ENCODE data around the gene LIPI. TPM values are rescaled to one million over a fixed set of nuclear protein-coding genes. Genes with fewer than 3 reads are reported as not detected.
"Not testable (repeated sequence)": the region's sequence is repeated elsewhere in the genome, so short reads cannot be mapped to it uniquely, and the experiment has no call there.

LIPI gene
- total RNA-seq, 1 experiment from 2014 or later = not detected

DNA sequence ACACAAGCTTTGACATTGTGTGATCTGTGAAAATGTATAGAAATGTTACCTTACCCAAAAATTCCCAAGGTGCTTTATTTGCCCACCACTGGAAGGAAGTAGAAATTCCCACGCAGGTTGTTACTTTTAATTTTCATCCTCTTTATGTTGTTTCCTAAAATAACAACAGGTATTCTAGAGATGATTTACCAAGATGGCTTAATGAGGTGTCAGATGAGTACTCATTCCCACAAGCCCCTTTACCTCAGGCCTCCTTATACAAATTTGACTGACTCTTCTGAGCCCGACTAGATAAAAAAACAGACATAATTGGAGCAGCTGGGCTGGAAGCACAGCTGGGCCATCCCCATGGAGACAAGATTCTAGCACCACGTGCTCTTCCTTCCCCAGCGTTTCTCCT is 114.6 kb downstream of the LIPI start:
- no peaks in the 10 kb centered on the region for H3K9me3 ChIP-seq (replicated peaks)
- H3K27ac ChIP-seq = no peak overlapping the region
- no peak for DNase-seq
- H3K4me3 ChIP-seq = no peak overlapping the region
- peaks cover 9% of the 10 kb centered on the region for H3K36me3 ChIP-seq
- H3K27me3 ChIP-seq = no peaks in the 10 kb centered on the region
- no peaks in the 10 kb centered on the region for H3K4me1 ChIP-seq

DNA sequence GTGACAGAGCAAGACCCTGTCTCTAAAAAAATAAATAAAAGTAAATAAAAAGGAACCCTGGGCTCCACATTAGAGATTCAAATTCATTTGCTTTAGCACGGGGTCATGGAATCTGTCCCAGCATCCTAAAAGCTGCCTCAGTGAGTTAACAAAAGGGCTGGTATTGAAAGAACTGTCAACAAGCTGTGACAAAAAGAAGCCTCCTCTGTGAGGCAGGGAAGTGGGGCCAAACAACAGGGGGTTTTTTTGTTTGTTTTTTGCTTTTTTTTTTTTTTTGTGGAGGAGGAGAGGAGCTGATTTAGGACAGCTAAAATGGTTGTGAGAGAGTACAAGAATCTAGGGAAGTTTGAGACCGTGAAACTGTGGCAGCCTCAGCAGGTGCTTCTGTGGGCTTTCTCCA is 115.7 kb downstream of the LIPI start:
- H3K36me3 ChIP-seq = peaks cover 9% of the 10 kb centered on the region
- DNase-seq = no peak

DNA sequence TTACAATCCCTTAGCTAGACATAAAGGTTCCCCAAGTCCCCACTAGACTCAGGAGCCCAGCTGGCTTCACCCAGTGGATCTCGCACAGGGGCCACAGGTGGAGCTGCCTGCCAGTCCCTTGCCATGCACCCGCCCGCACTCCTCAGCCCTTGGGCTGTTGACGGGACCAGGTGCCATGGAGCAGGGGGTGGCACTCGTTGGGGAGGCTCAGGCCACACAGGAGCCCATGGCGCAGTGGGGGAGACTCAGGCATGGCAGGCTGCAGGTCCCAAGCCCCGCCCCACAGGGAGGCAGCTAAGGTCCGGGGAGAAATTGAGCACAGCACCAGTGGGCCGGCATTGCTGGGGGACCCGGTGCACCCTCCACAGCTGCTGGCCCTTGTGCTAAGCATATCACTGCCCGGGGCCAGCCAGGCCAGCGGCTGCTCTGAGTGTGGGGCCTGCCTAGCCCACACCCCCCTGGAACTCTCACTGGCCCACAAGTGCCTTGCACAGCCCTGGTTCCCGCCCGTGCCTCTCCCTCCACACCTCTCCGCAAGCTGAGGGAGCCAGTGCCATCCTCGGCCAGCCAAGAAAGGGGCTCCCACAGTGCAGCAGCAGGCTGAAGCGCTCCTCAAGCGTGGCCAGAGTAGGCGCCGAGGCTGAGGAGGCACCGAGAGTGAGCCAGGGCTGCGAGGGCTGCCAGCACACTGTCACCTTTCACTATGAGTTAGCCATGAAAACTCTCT is 117.8 kb downstream of the LIPI start:
- Histone ChIP-seq H3K4me1 (no peaks in the 10 kb centered on the region), H3K4me3 (no peak overlapping the region), H3K9me3 (replicated peaks) (no peaks in the 10 kb centered on the region), H3K36me3 (peaks cover 6% of the 10 kb centered on the region), H3K27me3 (no peaks in the 10 kb centered on the region), H3K27ac (no peak overlapping the region)
- no peak for DNase-seq

More for the DNA sequence above, 115.7 kb downstream of the LIPI start:
- Histone ChIP-seq H3K27me3 (no peaks in the 10 kb centered on the region), H3K4me3 (no peak overlapping the region), H3K27ac (no peak overlapping the region), H3K4me1 (no peaks in the 10 kb centered on the region), H3K9me3 (replicated peaks) (no peaks in the 10 kb centered on the region)

DNA sequence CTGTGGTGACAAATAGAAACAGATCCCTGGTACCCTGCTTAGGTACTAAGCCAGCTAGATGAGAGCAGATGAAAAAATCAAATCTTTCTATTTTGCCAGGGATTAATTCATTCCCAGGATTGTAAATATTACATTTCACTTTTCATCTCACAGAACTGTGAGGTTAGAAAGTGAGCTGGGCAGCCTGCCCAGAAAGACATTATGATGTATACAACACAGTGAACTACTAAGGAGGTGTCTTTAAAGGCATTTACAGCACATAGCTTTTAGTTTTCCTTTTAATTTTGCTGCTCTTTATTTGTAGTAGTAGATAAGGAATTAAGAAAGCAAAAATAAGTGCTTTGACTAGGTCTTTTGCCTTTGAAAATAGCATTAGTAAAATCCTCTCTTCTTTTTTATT is 120.6 kb downstream of the LIPI start:
- H3K27me3 ChIP-seq; H3K4me1 ChIP-seq; H3K36me3 ChIP-seq; H3K4me3 ChIP-seq; H3K27ac ChIP-seq; H3K9me3 ChIP-seq (replicated peaks): not testable (repeated sequence)
- peak in 1 of 2 experiments; percentile 18 for DNase-seq

DNA sequence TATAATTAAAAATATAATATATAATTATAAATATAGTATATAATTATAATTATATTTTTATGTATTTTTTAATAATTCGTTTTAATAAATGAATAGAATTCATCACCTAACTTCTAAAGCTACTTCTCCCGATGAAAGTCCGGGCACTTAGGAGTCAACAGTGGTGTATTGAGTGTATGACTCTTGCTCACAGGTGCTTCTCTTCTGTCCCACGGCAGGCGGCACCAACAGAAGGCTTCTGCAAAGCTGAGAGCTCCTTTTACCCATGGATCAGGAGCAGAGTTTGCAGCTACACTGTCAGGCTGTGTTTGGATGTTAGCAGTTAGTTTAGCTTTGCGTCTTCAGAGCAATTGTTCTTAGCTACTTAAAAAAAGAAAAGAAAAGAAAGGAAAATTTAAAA is 122.4 kb downstream of the LIPI start:
- Histone ChIP-seq H3K27ac (no peak overlapping the region), H3K4me1 (no peaks in the 10 kb centered on the region), H3K27me3 (no peaks in the 10 kb centered on the region), H3K9me3 (replicated peaks) (no peaks in the 10 kb centered on the region; the same call in 1 of the 2 replicates), H3K4me3 (no peak overlapping the region), H3K36me3 (peaks cover 24% of the 10 kb centered on the region; the same call in 1 of the 2 replicates)
- DNase-seq = no peak

DNA sequence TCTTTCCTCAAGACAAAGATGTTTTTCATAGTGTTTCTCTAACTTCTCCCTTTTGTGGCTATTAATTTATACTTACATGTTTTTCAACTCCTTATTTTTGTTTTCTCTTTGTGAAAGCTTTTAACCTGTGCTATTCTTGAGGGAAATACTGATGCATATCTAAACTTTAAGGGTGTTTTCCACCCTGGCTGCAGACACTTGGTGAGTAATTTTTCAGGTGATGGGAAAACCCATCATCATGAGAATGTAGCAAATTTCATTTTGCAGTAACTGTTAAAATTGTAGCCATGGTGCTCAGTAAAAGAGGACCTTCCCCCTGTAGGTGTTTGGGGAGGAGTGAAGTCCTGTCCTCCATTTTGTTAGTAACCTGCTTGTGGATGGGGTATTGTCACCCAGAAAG is 124.2 kb downstream of the LIPI start:
- Histone ChIP-seq H3K4me1 (no peaks in the 10 kb centered on the region), H3K27me3 (no peaks in the 10 kb centered on the region), H3K4me3 (no peak overlapping the region), H3K27ac (no peak overlapping the region), H3K9me3 (replicated peaks) (no peaks in the 10 kb centered on the region; the same call in 1 of the 2 replicates), H3K36me3 (peaks cover 24% of the 10 kb centered on the region; the same call in 1 of the 2 replicates)
- no peak for DNase-seq

DNA sequence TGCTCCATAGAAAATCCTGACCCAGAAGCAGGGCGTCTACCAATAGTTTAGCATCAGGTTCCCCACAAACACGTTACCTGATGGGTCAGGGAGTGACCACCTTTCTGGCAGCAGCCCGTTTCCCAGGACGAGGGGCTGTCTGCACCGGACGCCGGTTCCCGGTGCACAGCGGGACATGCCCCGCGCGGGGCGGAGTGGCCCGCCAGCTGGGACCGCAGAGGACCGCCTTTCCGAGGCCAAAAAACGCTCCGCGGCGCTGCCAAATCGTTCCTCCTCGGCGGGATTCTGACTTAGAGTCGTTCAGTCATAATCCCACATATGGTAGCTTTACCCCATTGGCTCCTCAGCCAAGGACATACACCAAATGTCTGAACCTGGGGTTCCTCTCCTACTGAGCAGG is 126.1 kb downstream of the LIPI start:
- DNase-seq = no peak
- Histone ChIP-seq H3K9me3 (replicated peaks) (no peaks in the 10 kb centered on the region; the same call in 1 of the 2 replicates), H3K27ac (no peak overlapping the region), H3K4me1 (no peaks in the 10 kb centered on the region), H3K27me3 (no peaks in the 10 kb centered on the region), H3K36me3 (peaks cover 24% of the 10 kb centered on the region; the same call in 1 of the 2 replicates), H3K4me3 (no peak overlapping the region)

DNA sequence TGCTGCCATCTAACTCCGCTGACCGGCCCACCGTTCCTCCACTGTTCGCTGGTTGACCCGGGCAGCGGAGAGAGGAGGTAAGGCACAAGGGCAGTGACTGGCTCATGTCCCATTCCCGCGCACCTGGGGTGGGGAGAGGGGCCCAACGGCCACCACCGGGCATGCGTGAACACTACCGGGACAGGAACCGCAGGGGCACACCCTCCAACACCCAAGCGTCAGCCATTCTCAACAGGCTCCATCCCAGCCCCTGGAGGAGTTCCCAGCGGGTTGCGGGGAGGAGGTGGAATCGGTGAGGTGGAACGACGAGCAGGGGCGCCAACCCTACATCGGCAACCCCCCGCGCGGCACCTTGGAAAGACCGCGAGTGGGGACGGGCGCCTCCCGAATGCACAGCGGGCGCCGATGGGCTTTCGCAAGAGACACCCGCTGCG is 126.7 kb downstream of the LIPI start:
- no peak for DNase-seq
- no peak overlapping the region for H3K27ac ChIP-seq
- no peaks in the 10 kb centered on the region; the same call in 1 of the 2 replicates for H3K9me3 ChIP-seq (replicated peaks)
- peaks cover 24% of the 10 kb centered on the region; the same call in 1 of the 2 replicates for H3K36me3 ChIP-seq
- H3K27me3 ChIP-seq = no peaks in the 10 kb centered on the region
- H3K4me3 ChIP-seq = no peak overlapping the region
- no peaks in the 10 kb centered on the region for H3K4me1 ChIP-seq

DNA sequence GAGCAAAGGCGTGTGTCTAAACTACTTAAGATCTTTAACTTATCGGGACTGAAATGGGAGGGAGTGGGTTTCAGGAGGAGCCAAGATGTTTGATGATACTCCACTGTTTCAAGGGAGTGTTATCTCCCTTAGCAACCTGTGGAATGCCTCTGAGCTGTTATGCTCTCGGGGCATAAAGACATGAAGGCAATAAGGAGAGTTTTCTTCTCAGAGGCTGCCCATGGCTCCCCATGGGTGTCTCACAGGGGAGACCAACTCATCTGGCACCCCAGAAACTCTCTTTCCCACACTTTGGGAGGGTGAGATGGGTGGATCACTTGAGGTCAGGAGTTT is 130.0 kb downstream of the LIPI start:
- H3K4me1 ChIP-seq = no peaks in the 10 kb centered on the region
- no peak overlapping the region for H3K27ac ChIP-seq
- no peaks in the 10 kb centered on the region for H3K27me3 ChIP-seq
- H3K36me3 ChIP-seq = peaks cover 24% of the 10 kb centered on the region; the same call in 1 of the 2 replicates
- DNase-seq = no peak
- no peaks in the 10 kb centered on the region; the same call in 1 of the 2 replicates for H3K9me3 ChIP-seq (replicated peaks)
- H3K4me3 ChIP-seq = no peak overlapping the region

DNA sequence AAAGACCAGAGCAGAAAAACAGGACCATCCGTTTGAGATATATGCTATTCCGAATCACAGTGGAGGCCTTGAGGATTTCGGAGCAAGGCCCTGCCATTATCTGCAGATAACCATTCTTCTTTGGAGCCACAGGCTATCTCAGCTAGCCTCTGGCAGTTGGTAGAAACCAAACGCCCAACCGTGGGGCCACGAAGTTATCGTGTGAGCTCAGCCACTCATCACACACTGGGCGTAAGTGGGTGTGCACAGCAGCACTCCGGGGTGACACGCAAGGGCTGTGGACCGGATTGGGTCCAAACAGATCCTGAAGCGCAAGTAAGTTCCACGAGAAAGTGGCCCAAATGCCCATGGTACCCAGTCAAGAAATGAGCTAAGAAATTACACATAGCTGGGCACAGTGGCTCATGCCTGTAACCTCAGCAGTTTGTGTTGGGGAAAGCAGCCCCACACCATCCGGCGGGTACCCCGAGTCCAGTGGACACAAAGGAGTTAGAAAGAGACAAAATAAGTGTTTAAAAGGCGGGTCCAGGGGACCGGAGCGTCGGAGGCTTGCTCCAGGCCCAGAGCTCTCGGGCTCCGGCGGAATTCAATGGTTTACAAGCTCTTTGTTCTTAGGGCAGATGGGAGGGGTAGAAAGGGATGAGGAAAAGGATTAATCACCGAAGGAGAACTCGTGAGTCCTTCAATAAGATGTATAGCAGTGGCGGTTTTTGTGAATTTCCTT is 130.6 kb downstream of the LIPI start:
- peaks cover 25% of the 10 kb centered on the region; the same call in 1 of the 2 replicates for H3K36me3 ChIP-seq
- H3K27ac ChIP-seq = no peak overlapping the region
- no peaks in the 10 kb centered on the region for H3K27me3 ChIP-seq
- no peak for DNase-seq
- no peaks in the 10 kb centered on the region for H3K4me1 ChIP-seq
- no peak overlapping the region for H3K4me3 ChIP-seq
- H3K9me3 ChIP-seq (replicated peaks) = no peaks in the 10 kb centered on the region; the same call in 1 of the 2 replicates

DNA sequence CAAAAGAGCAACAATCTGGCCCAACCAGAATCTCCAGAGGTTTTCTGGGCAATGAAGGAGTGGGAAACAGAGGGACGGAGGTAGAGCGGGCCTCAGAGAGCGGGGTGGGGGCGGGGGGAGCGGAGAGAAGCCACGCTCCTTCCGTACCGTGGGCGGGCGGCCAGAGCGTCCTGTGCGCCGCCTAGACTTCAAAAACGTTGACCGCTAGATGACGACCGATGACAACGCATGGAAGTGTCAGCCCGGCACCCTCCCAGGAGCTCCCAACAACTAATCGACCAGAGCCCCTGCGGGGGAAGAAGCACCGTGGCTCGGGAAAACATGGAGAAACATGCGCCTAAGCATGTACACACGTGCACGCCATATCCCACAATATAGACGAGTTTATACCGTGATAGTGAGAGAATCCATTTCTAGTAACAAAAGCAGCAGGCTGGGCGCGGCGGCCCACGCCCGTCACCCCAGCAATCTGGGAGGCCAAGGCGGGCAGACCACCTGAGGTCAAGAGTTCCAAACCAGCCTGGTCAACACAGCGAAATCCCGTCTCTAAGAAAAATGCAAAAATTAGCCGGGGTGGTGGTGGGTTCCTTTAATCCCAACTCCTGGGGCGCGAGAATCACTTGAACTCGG is 131.9 kb downstream of the LIPI start:
- Histone ChIP-seq H3K9me3 (replicated peaks) (no peaks in the 10 kb centered on the region; the same call in 1 of the 2 replicates), H3K4me1 (no peaks in the 10 kb centered on the region), H3K27ac (no peak overlapping the region), H3K27me3 (no peaks in the 10 kb centered on the region), H3K36me3 (peaks cover 14% of the 10 kb centered on the region; the same call in 1 of the 2 replicates), H3K4me3 (no peak overlapping the region)
- no peak for DNase-seq

DNA sequence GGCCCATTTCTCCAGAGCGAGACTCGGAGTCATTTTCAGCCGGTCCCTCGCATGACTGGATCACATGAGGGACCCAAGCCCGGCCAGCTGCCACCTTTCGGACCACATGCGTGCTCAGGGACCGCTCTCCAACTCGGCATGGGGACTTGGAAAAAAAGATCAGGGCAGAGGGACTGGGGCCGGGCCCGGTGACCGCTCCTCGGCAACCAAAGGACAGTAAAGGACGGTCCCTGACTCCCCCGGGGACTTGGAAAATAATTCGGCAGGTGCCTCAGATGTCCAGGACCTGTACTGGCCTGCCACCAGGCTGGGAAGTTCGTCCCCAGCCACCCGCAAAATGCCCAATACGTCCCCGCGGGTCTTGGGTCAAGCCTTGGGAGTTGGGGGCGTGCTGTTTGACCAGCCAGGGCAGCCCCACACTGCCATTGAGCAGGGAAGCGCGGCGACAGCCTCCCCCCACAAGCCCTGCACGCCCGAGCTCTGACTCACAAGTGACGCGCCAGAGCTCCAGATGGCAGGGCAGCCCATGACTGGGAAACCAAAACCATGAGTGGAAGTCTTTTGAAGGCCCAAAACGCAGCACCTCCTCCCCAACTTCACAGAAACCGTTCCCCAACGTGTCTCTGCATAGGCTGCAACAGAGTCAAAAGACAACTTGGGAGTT is 134.5 kb downstream of the LIPI start:
- Histone ChIP-seq H3K4me1 (no peaks in the 10 kb centered on the region), H3K27me3 (no peaks in the 10 kb centered on the region), H3K9me3 (replicated peaks) (no peaks in the 10 kb centered on the region), H3K4me3 (no peak overlapping the region), H3K36me3 (peaks cover 16% of the 10 kb centered on the region), H3K27ac (no peak overlapping the region)
- DNase-seq = no peak

DNA sequence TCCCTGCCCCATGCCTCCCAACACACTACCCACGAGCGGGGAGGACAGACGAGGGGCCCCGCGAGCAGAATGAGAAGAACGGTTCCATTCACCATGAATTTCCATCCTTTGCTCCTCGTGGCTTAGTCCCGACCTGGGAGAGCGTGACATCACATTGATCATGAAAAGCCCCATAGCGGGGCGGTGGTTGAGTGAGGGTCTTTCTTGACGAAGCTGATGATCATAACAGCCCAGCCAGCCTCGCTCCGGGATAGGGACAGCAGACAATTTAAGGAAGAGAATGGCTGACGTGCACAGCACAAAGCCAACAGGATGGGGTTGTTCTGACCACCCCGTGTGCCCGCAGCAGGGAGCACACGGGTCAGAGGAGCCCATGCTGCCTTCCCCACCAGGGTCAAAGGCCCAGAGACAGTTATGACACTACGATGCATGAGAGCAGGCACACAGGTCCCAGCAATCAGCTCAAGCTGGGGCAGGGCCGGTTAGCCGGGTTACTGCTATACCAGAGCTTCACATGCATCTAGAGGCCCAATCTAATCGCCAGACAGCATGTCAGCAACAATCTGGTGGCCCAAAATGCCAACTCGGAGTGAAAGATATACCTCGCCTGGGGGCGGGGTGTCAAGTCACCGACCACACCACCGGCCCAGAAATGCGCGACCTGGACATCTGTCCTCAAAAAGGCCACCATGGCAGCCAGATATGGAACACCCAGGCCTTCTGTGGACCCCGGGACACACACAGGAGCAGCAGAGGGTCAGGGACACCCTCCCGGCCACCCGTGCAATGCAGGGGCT is 135.2 kb downstream of the LIPI start:
- Histone ChIP-seq H3K27ac (no peak overlapping the region), H3K27me3 (no peaks in the 10 kb centered on the region), H3K4me1 (no peaks in the 10 kb centered on the region), H3K9me3 (replicated peaks) (no peaks in the 10 kb centered on the region; the same call in 1 of the 2 replicates), H3K4me3 (no peak overlapping the region), H3K36me3 (peaks cover 22% of the 10 kb centered on the region)
- DNase-seq = no peak

DNA sequence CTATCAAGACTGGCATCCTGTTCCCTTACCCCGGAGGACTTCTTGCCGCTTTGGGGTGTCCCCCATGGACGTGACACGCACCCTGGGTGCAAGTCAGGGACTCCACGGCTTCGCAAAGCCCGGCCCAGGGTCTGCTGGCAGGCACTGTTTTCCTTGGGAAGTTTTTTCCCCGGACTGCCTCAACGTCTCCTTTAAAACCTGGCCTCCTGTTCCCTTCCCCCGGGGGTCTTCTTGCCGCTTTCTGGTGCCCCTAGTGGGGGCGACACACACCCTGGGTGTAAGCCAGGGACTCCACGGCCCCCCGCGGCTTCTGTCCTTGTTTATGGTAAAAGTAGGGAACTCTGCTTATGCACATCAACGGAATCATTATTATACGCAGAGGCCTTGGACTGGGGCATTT is 136.6 kb downstream of the LIPI start:
- Histone ChIP-seq H3K36me3 (peaks cover 24% of the 10 kb centered on the region), H3K27me3 (no peaks in the 10 kb centered on the region), H3K4me1 (no peaks in the 10 kb centered on the region), H3K4me3 (no peak overlapping the region), H3K27ac (no peak overlapping the region), H3K9me3 (replicated peaks) (no peaks in the 10 kb centered on the region; the same call in 1 of the 2 replicates)
- no peak for DNase-seq
